Neural crest cell (in vitro differentiated cells): ENCODE data around the gene HMX2. TPM values are rescaled to one million over a fixed set of nuclear protein-coding genes. Genes with fewer than 3 reads are reported as not detected.
A peak's percentile ranks its signal among the peaks of the same experiment; 100 is the strongest.

ENCODE experiments used
- DNase-seq: peaks from one replicate; pipeline ENCODE4 v3.0.0; 2021; ENCODE audit warnings: low read depth, mixed read lengths, low spot score
- H3K27ac Mint-ChIP-seq: one replicate; pipeline ENCODE4 v1.8.0; 2021; ENCODE audit warnings: mild to moderate bottlenecking, mixed read lengths; ENCODE audit not compliant: unreplicated experiment
- H3K27me3 Mint-ChIP-seq: 2 replicates; pipeline ENCODE4 v1.8.0; 2021; ENCODE audit warnings: low read depth, mild to moderate bottlenecking, mixed read lengths
- H3K36me3 Mint-ChIP-seq: 2 replicates; pipeline ENCODE4 v1.8.0; 2021; ENCODE audit warnings: low read depth, mild to moderate bottlenecking, mixed read lengths
- H3K4me1 Mint-ChIP-seq: 2 replicates; pipeline ENCODE4 v1.8.0; 2021; ENCODE audit warnings: mixed read lengths
- H3K4me3 Mint-ChIP-seq: one replicate; pipeline ENCODE4 v1.8.0; 2021; ENCODE audit warnings: mild to moderate bottlenecking, mixed read lengths
- H3K9me3 Mint-ChIP-seq: 2 replicates; pipeline ENCODE4 v1.8.0; 2021; ENCODE audit warnings: mixed read lengths
- total RNA-seq: library from RNA; stranded (reverse); gene quantifications from 2 replicates; pipeline ENCODE4 v1.2.1, GENCODE V29; 2021
- TF ChIP-seq, protein P1 (sequence below): fragments of 200-600 bp; sonication (generic); conservative IDR thresholded peaks from 2 replicates; pipeline ENCODE4 v1.5.0; 2021; ENCODE audit warnings: antibody characterized with exemption, mild to moderate bottlenecking

HMX2 gene
- total RNA-seq, 1 donor from 2014 or later = not detected

DNA sequence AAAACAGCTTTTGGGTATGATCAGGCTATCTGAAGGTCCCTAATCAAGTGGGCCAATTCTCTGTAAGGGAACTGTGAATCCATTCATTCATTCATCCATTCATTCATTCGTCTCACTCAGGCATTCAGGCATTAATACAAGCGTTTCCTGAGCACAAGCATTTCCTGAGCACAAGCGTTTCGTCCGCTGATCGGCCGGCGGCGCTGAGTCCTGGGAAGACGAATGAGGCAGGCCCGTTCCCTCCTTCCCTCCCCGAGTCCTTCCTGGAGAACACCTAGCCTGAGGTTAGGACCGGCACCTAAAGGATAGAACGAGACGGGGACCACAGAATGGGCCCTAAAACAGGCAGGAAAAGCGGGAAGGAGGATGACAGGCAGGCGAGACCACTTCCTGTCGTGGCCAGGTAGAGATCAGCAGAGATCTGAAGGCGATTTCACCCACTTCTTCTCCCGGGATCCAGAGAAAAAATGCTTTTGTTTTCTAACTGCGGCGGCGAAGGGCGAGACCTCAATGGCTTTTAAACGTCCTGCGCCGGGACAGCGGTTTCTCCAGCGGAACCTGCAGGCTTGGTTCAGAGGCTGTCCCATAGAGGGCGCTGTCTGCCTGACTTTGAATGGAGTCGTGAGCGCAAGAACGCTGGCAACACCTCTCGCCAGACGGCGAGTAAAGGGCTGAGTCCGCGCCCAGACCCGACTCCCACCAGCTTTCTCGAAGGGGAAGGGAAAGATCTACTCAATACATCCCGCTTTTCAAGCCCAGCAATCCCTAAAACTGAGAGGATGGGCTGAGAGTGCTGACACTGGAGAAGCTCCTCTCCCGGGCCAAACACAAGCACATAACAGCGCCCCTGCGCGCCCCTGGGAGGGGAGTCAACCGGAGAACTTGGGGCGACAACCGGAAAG, 15.1 kb upstream of the HMX2 start:
- H3K27ac Mint-ChIP-seq = no peak overlapping the region
- H3K4me1 Mint-ChIP-seq = peaks cover 24% of the 10 kb centered on the region
- peak; percentile 96 for DNase-seq
- no peaks in the 10 kb centered on the region for H3K36me3 Mint-ChIP-seq
- H3K9me3 Mint-ChIP-seq = no peaks in the 10 kb centered on the region
- TF ChIP-seq, protein P1, sequence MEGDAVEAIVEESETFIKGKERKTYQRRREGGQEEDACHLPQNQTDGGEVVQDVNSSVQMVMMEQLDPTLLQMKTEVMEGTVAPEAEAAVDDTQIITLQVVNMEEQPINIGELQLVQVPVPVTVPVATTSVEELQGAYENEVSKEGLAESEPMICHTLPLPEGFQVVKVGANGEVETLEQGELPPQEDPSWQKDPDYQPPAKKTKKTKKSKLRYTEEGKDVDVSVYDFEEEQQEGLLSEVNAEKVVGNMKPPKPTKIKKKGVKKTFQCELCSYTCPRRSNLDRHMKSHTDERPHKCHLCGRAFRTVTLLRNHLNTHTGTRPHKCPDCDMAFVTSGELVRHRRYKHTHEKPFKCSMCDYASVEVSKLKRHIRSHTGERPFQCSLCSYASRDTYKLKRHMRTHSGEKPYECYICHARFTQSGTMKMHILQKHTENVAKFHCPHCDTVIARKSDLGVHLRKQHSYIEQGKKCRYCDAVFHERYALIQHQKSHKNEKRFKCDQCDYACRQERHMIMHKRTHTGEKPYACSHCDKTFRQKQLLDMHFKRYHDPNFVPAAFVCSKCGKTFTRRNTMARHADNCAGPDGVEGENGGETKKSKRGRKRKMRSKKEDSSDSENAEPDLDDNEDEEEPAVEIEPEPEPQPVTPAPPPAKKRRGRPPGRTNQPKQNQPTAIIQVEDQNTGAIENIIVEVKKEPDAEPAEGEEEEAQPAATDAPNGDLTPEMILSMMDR = peak; percentile 95
- peaks cover 96% of the 10 kb centered on the region for H3K27me3 Mint-ChIP-seq
- peak overlapping the region; percentile 83 for H3K4me3 Mint-ChIP-seq

DNA sequence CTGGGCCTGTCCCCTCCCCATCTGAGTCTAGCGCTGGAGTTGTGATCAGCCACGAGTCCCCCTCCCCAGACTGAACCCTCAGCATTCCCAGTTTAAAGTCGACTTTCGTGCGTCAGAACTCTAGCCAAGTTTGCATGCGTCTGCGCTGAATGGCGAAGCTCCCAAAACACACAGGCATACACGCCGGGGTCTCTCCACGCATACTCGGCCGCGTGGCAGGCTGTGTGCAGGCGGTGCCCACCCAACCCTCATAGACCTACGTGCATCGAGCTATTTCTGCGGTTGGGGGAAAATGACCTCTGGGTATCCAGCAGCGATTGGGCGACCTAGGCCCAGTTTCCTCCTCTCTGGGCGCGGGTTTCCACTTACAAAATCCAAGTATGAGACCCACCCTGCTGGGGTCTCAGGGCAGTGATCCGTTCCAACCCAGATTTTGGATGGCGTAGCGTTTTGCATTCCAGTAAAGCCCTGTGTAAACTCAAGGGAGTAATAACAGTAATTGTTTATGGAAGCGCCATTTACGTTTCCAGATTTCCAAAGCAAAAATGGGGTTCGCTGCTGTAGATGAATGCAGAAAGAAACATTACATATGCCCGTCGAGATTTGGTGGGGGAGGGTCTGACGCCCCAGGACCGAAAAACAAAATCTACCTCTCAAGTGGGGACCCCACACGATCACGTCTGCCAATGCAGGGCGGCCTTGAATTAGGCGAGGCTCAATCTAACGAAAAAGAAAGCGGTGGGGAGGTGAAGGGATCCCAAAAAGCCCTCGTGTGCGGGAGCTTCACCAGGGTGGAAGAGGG, 14.2 kb upstream of the HMX2 start:
- peaks cover 96% of the 10 kb centered on the region for H3K27me3 Mint-ChIP-seq
- H3K36me3 Mint-ChIP-seq = no peaks in the 10 kb centered on the region
- peaks cover 24% of the 10 kb centered on the region for H3K4me1 Mint-ChIP-seq
- no peak overlapping the region for H3K27ac Mint-ChIP-seq
- H3K4me3 Mint-ChIP-seq = peak overlapping the region; percentile 34
- DNase-seq = no peak
- no peaks in the 10 kb centered on the region for H3K9me3 Mint-ChIP-seq
- TF ChIP-seq, protein P1 = no peak

DNA sequence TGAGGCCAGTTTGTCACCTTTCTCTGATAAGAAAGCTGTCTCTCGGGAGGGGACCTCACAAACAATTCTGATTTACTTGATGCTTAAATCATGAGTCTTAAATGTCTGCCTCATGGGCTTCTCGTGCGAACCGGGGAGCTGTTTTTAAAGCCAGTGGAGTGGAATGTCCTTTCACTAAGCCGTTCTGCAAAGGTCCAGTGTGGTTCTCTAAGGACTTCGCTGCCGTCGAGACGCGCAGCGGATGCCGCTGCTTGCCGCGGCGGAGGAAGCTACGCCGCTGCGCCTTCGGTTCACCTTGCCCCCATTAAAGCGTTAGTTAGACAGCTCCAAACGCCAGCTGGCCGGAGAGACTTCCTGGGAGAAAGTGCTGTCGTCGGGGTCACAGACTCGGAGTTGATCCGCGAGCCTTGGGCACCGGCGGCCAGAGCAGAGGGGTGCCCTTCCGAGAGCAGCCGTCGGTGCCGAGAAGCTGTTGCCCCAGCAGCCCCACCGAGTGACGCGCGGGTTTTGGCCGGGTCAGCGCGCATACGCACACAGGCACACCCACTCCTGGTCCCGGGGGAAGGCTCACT, 13.5 kb upstream of the HMX2 start:
- TF ChIP-seq, protein P1 = no peak
- Mint-ChIP-seq H3K27ac (no peak overlapping the region), H3K27me3 (peaks cover 96% of the 10 kb centered on the region), H3K36me3 (no peaks in the 10 kb centered on the region), H3K4me1 (peaks cover 29% of the 10 kb centered on the region), H3K4me3 (peak overlapping the region; percentile 49), H3K9me3 (no peaks in the 10 kb centered on the region)
- DNase-seq = no peak

DNA sequence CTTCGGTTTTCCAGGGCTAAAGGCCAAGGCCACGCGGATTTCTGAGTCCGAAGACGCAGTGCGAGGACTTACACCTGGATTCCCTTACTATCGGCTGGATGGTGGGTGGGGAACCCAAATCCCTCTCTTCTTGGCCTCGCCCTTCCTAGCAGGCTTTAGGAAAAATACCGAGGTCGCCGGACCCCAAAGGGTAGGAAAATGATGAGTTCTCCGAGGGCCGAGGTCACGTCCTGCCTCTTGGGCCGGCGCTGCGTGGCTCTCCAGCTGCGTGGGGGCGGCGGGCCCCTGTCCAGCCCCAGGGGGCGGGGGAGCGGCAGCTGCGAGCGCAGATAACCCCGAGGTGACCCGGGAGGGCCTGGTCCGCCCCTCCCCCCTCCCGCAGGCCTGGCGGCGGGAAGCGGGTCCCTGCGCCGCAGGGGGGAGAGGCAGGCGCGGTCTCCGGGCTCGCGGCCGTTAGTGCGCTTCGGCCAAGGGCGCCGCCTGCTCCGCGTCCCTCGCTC, 13.0 kb upstream of the HMX2 start:
- no peak for DNase-seq
- no peaks in the 10 kb centered on the region for H3K9me3 Mint-ChIP-seq

More for the DNA sequence above, 13.0 kb upstream of the HMX2 start:
- no peaks in the 10 kb centered on the region for H3K36me3 Mint-ChIP-seq
- TF ChIP-seq, protein P1 = no peak
- peaks cover 96% of the 10 kb centered on the region for H3K27me3 Mint-ChIP-seq
- peaks cover 34% of the 10 kb centered on the region for H3K4me1 Mint-ChIP-seq
- peak overlapping the region; percentile 19 for H3K4me3 Mint-ChIP-seq
- H3K27ac Mint-ChIP-seq = no peak overlapping the region
